ENCODE results near the gene GPX3. TPM values are rescaled to one million over a fixed set of nuclear protein-coding genes. Genes with fewer than 3 reads are reported as not detected.

The GPX3 gene
- total and polyA plus RNA-seq, 2 of the 8 experiments (the other 6 are each of a cell fraction or from before 2014, with no cell fraction given): 27.8 to 77.9 TPM

DNA sequence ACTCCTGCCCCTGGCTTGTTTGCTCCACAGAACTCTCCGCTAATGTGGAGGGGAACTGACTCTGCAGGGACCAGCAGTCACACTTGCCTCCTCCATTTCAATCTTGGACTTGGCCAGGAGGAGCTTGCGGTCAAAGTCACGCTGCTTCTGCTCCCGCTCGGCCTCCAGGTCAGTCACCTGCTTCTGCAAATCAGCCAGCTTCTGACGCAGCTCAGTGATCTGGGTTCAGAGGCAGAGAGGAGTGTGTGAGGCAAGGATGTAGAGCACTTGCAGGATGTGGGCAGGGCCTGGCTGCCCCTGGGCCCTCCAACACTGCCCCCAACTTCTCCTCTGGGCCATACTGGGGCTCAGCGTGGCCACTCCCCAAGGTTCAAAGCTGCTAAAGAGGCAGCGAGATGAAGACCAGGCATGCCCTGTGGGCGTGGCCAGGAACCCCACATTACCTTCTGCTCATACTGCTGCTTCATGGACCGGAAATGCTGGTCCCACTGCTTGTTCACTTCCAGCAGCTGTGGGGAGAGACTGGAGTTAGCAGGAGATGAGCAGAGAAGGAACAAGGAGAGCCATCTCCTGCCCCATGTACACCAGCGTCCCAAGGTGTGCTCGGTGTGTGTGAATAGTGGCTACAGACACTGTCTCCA is 22.2 kb downstream of the GPX3 start:
- no peak for FAIRE-seq
- 90% methylated on average over 12 of the region's 12 CpGs; no CpG with 5 or more reads in 1 of the 2 experiments for WGBS, 2 experiments (ENCODE audit: extremely low coverage in 1 of 2, insufficient coverage in 1 of 2, insufficient read length in 1 of 2, insufficient replicate concordance in 2 of 2, low coverage in 1 of 2, low lambda C conversion rate in 2 of 2, missing lambda C conversion rate in 1 of 2)
- TF ChIP-seq BRCA1 (IDR thresholded peaks at IDR 0.05; ENCODE audit: low read depth, low read length) (no peak), TCF12 (IDR thresholded peaks at IDR 0.05; ENCODE audit: low read depth, low read length) (no peak), CTCF (IDR thresholded peaks at IDR 0.05; ENCODE audit: control extremely low read depth in 1 of 3, insufficient read depth in 1 of 3, low read depth in 1 of 3, low read length in 3 of 3) (no peak), SRF (IDR thresholded peaks at IDR 0.05; ENCODE audit: low read depth, low read length) (no peak), RAD21 (IDR thresholded peaks at IDR 0.05 in 1 of 2, conservative IDR thresholded peaks at IDR 0.05 in 1 of 2; ENCODE audit: low read depth in 2 of 2, low read length in 2 of 2) (no peak), TAF7 (optimal IDR thresholded peaks at IDR 0.05; ENCODE audit: borderline replicate concordance, low read depth, low read length) (no peak), KDM5A (IDR thresholded peaks at IDR 0.05; ENCODE audit: low read length) (no peak), JUN (IDR thresholded peaks at IDR 0.05; ENCODE audit: low read depth, low read length) (no peak)

More for the DNA sequence above, 22.2 kb downstream of the GPX3 start:
- DNase-seq (ENCODE audit: low read depth in 1 of 2, low spot score in 2 of 2): no peak
- no peak overlapping the region for H3K18ac ChIP-seq (ENCODE audit: extremely low read depth, low read length)
- H3K27ac ChIP-seq (ENCODE audit: low read depth, low read length): no peak overlapping the region; the same call in 1 of the 2 replicates
- H3K79me2 ChIP-seq (ENCODE audit: control insufficient read depth in 1 of 2, insufficient read depth in 2 of 2, low read length in 2 of 2): no peaks in the 10 kb centered on the region
- H3K9ac ChIP-seq (replicated peaks in 1 of 4; ENCODE audit: extremely low read depth in 1 of 4, low read depth in 3 of 4, low read length in 3 of 4): no peak overlapping the region
- no peak overlapping the region for H2BK5ac ChIP-seq (ENCODE audit: low read depth, low read length)
- H2AFZ ChIP-seq (ENCODE audit: low read length): no peak overlapping the region
- H3K23me2 ChIP-seq (ENCODE audit: low read depth, low read length): no peaks in the 10 kb centered on the region
- no peak overlapping the region for H3K4me3 ChIP-seq (ENCODE audit: extremely low read depth in 1 of 4, insufficient read depth in 2 of 4, low read depth in 3 of 4, low read length in 4 of 4)
- peak overlapping the region; percentile 11; the same call in 1 of the 2 replicates for H4K8ac ChIP-seq (ENCODE audit: extremely low read depth, insufficient read depth, low read length)
- H4K20me1 ChIP-seq (replicated peaks in 1 of 2; ENCODE audit: control insufficient read depth in 1 of 2, insufficient read depth in 2 of 2, low read length in 2 of 2): peaks cover 0 to 2% of the 10 kb centered on the region in 2 experiments
- H3K79me1 ChIP-seq (ENCODE audit: low read depth, low read length): no peaks in the 10 kb centered on the region
- no peaks in the 10 kb centered on the region for H3K27me3 ChIP-seq (replicated peaks in 1 of 4; ENCODE audit: control insufficient read depth in 3 of 4, extremely low read depth in 1 of 4, insufficient read depth in 3 of 4, low read length in 3 of 4)
- peaks cover 0 to 15% (median 10%) of the 10 kb centered on the region in 4 experiments; a peak in 5 of 8 replicates for H3K36me3 ChIP-seq (ENCODE audit: control insufficient read depth in 2 of 4, insufficient read depth in 4 of 4, low read length in 3 of 4)
- H2BK15ac ChIP-seq (ENCODE audit: low read length): no peak overlapping the region
- no peaks in the 10 kb centered on the region for H3K9me3 ChIP-seq (ENCODE audit: insufficient read depth in 2 of 2, low read depth in 1 of 2, low read length in 1 of 2)
- POLR2A ChIA-PET (ENCODE audit: partially characterized antibody): no interaction called here
- no peak overlapping the region for H3K4ac ChIP-seq (replicated peaks; ENCODE audit: insufficient read length, low read depth, low read length)
- no peaks in the 10 kb centered on the region for H3K4me1 ChIP-seq (replicated peaks in 1 of 4; ENCODE audit: control insufficient read depth in 3 of 4, insufficient read depth in 4 of 4, low read length in 3 of 4)
- CTCF ChIA-PET (ENCODE audit: partially characterized antibody): interaction anchor here (0.9 to 10.2 kb wide), 11 partner anchors 8 to 94 kb away, joined by 3 to 157 read pairs (median 4); no protein-coding TSS in a partner anchor
- H3K14ac ChIP-seq (ENCODE audit: insufficient read length): no peak overlapping the region
- no peak overlapping the region for H4K91ac ChIP-seq (replicated peaks; ENCODE audit: insufficient read length, low read length)
- no peak overlapping the region for H3K4me2 ChIP-seq (ENCODE audit: insufficient read depth in 1 of 2, low read depth in 2 of 2, low read length in 2 of 2)
- H2AK5ac ChIP-seq (ENCODE audit: low read depth, low read length): no peak overlapping the region
- H2BK120ac ChIP-seq (replicated peaks; ENCODE audit: low read depth, low read length): no peak overlapping the region
- no peak overlapping the region for H2BK20ac ChIP-seq (ENCODE audit: low read length)
- H4K5ac ChIP-seq (ENCODE audit: insufficient read length, low read depth, low read length): no peak overlapping the region
- H3K23ac ChIP-seq (ENCODE audit: insufficient read length): no peak overlapping the region
- no peak overlapping the region for H3K56ac ChIP-seq (replicated peaks; ENCODE audit: insufficient read length, low read depth, low read length)
- H2BK12ac ChIP-seq (ENCODE audit: low read depth, low read length): no peak overlapping the region
